Vagina (tissue), 2 donors: ENCODE data around the gene L1CAM.

Source experiments
- CTCF ChIP-seq, 3 experiments: fragments of 450-650 bp in 2 of 3; fragments of 200-600 bp in 1 of 3; sonication (generic) in 1 of 3; IDR thresholded peaks; one replicate each; pipeline ENCODE4 v1.5.1; 2017 to 2019; ENCODE audit warnings: antibody characterized with exemption in 3 of 3, mild to moderate bottlenecking in 2 of 3, moderate library complexity in 2 of 3
- POLR2A ChIP-seq, 2 donors: fragments of 450-650 bp; IDR thresholded peaks; one replicate each; pipeline ENCODE4 v1.6.1; 2017; ENCODE audit warnings: antibody characterized with exemption in 2 of 2, mild to moderate bottlenecking in 2 of 2, moderate library complexity in 2 of 2
- POLR2AphosphoS5 ChIP-seq, 2 donors: sonication (generic); formaldehyde crosslinking; IDR thresholded peaks; one replicate each; pipeline ENCODE4 v1.9.0; 2017; ENCODE audit warnings: antibody characterized with exemption in 2 of 2, mild to moderate bottlenecking in 2 of 2, low read depth in 1 of 2; ENCODE audit not compliant: insufficient read depth in 1 of 2

- TF ChIP-seq CTCF (IDR thresholded peaks at IDR 0.05) (no peak), POLR2A (IDR thresholded peaks at IDR 0.05) (no peak), POLR2AphosphoS5 (IDR thresholded peaks at IDR 0.05; ENCODE audit: insufficient read depth in 1 of 2, low read depth in 1 of 2) (no peak)
These were observed 19.5 kb downstream of the L1CAM start for GRCh38 chrX:153866302-153867019.
